Fibroblast of skin of abdomen (primary cell): ENCODE measurements around the gene RMND1.
"Not testable (repeated sequence)": the region's sequence is repeated elsewhere in the genome, so short reads cannot be mapped to it uniquely, and the experiment has no call there.

Experiments
- DNase-seq: peaks from one replicate; pipeline ENCODE4 v3.0.0-alpha.2; 2013

Gene RMND1

DNA sequence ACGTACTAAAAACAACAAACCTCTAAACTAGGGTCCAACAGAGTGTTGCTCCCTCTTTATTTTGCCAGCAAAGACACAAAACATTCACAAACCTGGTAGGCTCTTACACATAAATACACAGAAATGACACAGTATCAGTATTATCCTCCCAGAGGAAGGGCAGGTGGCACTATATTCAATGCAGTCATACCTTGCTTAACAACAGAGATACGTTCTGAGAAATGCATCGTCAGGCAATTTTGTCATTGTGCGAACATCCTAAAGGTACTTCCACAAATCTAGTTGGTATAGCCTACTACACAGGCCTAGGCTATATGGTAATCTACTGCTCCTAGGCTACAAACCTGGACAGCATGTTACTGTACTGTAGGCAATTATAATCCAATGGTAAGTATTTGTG, 70.2 kb downstream of the RMND1 start:
- no peak for DNase-seq

DNA sequence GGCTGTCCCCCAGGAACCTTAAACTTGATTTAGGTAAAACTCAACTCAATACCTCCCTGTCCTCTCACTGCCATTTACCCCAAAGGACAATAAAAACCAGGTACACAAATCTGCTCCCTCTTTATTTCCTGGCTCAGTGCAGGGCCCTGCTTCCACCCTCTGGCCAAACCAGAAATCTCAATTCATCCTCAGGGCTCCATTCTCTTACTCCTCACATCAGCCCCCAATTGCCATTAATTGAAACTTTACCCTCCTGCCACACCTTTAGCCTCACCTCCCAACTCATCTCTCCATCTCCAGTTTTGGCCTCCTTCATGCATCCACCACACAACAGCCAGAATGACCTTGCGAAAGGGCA, 71.1 kb downstream of the RMND1 start:
- DNase-seq, result no peak

DNA sequence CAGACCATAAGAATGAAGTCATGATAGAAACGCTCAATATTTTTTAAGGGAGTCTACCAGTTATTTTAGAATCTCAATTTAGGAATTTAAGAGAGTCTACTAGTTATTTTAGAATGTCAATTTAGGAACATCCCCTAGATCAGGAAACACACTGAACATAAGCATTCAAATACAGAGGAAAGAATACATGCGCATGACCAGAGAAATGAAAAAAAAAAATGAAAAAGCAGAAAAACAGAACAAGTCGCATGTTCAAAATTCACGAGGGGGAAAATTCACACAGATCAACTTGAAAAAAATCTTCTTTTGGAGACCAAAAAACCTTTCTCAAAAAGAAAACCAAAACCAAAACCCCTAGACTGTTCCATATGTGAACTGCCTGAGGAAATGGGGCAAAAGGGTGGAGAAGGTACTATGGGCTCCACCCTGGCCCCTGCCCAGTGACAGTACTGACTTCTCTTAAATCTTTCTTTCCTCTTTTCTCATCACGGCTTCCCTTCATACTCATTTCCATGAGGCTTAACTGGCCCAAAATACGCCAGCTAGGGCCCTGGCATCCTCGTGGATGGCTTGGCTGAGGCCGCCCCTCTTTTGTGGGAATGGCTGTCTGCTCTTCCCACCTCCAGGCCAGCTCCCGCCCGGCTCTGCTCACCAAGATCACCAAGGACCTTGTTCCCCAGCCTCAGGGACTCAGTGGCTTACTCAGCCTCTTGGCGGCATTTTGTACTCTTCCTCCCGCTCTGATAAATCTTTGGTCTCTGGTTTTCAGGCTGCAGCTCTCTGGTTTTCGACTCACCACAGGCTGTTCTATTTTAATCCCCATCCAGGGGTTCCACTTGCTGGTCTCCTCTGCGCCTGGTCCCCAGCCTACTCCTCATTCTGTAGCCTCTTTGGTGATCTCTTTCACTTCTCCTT, 71.7 kb downstream of the RMND1 start:
- DNase-seq, result no peak

- DNase-seq, result no peak
Measured at GRCh38 chr6:151377095-151377494, 74.8 kb downstream of the RMND1 start.

DNA sequence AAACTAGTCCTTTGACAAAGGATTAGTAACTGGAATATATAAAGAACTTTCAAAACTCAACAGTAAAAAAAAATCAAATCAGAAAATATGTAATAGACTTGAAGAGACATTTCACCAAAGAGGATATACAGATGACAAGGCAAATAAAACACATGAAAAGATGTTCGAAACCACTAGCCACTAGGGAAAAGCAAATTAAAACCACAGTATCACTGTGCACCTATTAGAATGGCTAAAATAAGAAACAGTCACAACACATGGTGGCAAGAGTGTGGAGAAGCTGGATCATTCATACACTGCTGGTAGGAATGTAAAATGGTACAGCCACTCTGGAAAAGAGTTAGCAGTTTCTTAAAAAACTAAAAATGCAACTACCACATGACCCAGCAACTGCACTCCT, 75.5 kb downstream of the RMND1 start:
- DNase-seq, result no peak

DNA sequence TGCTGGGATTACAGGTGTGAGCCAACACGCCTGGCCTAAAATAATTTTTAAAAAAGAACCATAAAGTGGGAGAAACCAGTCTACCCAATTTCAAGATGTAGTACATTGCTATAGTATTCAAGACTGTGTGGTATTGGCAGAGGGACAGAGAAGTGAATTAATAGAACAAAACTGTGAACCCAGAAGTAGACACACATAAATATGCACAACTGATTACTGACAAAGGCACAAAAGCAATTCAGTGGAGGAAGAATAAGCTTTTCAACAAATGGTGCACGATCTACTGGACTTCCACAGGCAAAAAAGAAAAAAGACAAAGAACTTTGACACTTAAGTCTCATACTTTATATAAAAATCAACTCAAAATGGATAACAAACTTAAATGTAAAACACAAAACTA, 76.1 kb downstream of the RMND1 start:
- no peak for DNase-seq

- DNase-seq, result no peak
Measured at GRCh38 chr6:151374036-151374683, 77.8 kb downstream of the RMND1 start.

DNA sequence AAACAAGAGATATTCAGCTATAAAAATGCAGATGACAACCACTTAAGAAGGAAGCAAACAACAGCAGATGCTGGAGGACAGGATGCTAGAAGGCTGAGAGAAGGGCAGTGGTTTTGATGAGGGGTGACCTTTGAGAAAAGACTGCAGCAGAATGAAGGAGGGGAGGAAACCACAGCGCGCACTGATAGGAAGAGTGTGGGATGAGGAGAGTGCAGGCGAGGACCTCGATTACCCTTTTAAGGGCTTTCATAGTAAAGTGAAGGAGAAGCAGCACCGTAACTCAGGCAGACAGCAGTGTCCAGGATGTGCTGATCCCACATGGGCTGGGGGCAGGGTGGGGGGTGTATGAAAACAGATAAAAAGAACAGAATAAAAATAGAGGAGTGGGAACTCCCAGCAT, 79.8 kb downstream of the RMND1 start:
- no peak for DNase-seq

DNA sequence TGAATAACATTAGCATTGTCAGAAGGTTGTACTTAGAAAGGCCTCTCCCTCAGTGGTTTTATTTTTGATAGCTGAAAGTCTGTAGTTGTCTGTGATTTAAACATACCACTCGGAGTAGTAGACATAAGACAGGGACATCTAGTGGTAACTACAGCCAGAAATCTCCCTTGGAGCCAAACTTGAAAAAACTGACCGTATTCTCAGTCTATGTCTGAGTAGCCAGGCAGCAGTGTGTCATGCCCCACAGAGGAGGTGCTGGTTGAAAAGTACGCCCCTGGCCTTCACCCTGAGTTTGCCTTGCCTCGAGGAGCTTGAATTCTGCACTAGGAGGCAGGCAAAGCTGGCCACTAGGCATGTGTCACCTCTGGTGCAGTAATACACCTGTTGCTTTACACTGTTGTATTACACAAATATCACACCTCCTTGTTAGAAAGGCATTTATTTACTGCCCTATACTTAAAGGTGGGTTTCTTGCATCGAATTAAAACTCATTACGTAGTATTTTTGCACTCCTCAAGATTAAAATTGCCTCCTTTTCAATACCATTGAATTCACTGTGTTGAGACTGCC, 81.3 kb downstream of the RMND1 start:
- peak; percentile 19 for DNase-seq

DNA sequence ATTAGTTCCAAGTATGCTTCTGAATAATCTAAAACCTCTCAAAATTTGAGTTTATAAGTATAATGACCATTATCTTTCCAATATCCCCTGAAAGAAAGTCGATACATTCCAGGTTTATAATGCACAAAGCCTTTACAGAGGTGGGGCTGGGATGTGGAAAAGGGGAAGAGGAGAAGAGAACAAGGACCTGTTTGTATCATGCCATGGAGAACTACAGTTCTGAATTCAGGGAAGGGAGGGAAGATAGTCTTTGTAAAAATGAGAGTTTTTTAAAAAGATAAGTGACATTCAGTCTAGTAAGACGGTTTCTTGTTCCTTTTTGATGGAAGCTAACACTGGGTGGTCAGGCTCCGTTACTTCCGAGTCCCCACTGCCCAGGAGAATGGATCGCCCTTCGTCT, 86.7 kb downstream of the RMND1 start:
- no peak for DNase-seq

DNA sequence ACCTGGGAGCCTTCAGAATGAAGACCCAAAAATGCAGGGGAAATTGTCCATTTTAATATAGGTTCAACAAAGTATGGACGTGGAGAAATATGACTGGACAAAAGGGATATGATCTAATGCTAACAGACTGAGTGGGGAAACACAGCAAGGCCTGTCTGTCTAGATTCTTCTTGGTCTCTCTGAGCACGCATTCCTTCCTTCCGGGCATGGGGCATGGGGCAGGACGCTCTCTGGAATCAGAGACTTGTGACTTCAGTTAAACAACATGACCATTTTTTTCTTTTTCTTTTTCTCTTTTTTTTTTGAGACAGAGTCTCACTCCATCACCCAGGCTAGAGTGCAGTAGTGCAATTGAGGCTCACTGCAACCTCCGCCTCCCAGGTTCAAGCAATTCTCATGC, 92.4 kb downstream of the RMND1 start:
- DNase-seq, result no peak

DNA sequence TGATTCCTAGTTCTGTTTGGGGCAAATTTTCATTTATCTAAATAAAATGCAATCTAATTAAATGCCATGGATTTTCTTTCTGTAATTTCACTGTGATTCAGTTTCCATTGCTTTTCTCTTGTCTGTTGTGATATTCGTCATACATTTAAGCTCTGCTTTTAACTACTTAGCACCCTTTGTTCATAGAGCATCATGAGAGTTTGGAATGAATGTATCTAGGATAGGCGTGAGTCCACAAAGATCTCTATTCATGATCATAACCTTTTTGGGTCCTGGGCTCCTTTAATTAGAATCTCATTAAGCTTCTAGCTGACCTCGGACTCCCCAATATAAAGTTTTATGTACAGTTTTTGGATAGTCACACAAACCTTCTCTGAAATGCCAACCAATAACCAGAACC, 93.5 kb downstream of the RMND1 start:
- no peak for DNase-seq

- no peak for DNase-seq
Measured at GRCh38 chr6:151357758-151358436, 94.0 kb downstream of the RMND1 start.

- DNase-seq, result not testable (repeated sequence)
Measured at GRCh38 chr6:151356983-151357382, 94.9 kb downstream of the RMND1 start.
